ENCODE measurements around the gene EXTL2.
"Not testable (repeated sequence)": the region's sequence is repeated elsewhere in the genome, so short reads cannot be mapped to it uniquely, and the experiment has no call there.

EXTL2 gene

GRCh38 chr1:100896481-100896982 is 1.9 kb upstream of the EXTL2 start:
- DNase-seq, result peak; percentile 47

GRCh38 chr1:100895540-100896480 is 1.2 kb upstream of the EXTL2 start, which contains the start of gene SLC30A7:
TSS of gene SLC30A7 (plus strand) at chr1:100896090. CDS start at chr1:100896263, 173 bp downstream.
- DNase-seq, result peak; percentile 97

GRCh38 chr1:100893718-100894117 is 924 bp downstream of the EXTL2 start:
- no peak for DNase-seq

GRCh38 chr1:100892554-100892953 is 2.1 kb downstream of the EXTL2 start:
- DNase-seq, result no peak

- no peak for DNase-seq
These were observed 3.3 kb downstream of the EXTL2 start for GRCh38 chr1:100891380-100891779.

- DNase-seq, result not testable (repeated sequence)
These were observed 4.7 kb downstream of the EXTL2 start for GRCh38 chr1:100889869-100890482.

- not testable (repeated sequence) for DNase-seq
These were observed 5.6 kb downstream of the EXTL2 start for GRCh38 chr1:100889007-100889406.

GRCh38 chr1:100883963-100884362 is 10.7 kb downstream of the EXTL2 start:
- no peak for DNase-seq

- DNase-seq, result no peak
These were observed 11.9 kb downstream of the EXTL2 start for GRCh38 chr1:100882698-100883097.

GRCh38 chr1:100881687-100882086 is 13.0 kb downstream of the EXTL2 start:
- no peak for DNase-seq

GRCh38 chr1:100879422-100879821 is 15.2 kb downstream of the EXTL2 start:
- no peak for DNase-seq

GRCh38 chr1:100876291-100876690 is 18.4 kb downstream of the EXTL2 start:
- no peak for DNase-seq

- DNase-seq, result no peak
These were observed 19.4 kb downstream of the EXTL2 start for GRCh38 chr1:100875228-100875627.

GRCh38 chr1:100874433-100874832 is 20.2 kb downstream of the EXTL2 start:
- DNase-seq, result no peak

GRCh38 chr1:100869996-100870395 is 24.6 kb downstream of the EXTL2 start:
- DNase-seq, result no peak

- DNase-seq, result no peak
These were observed 26.2 kb downstream of the EXTL2 start for GRCh38 chr1:100868364-100868995.

- DNase-seq, result no peak
These were observed 27.8 kb downstream of the EXTL2 start for GRCh38 chr1:100866901-100867206.

- no peak for DNase-seq
These were observed 28.4 kb downstream of the EXTL2 start for GRCh38 chr1:100866041-100866900.

- DNase-seq, result no peak
These were observed 32.1 kb downstream of the EXTL2 start for GRCh38 chr1:100862591-100862990.

- no peak for DNase-seq
These were observed 33.3 kb downstream of the EXTL2 start for GRCh38 chr1:100861379-100861778.

GRCh38 chr1:100860397-100860991 is 34.1 kb downstream of the EXTL2 start:
- DNase-seq, result no peak

GRCh38 chr1:100855116-100855515 is 39.5 kb downstream of the EXTL2 start:
- not testable (repeated sequence) for DNase-seq

Data from effector CD8-positive, alpha-beta T cell (primary cell).